Motor neuron (in vitro differentiated cells): Measurements from ENCODE around the gene MYOG. TPM values are rescaled to one million over a fixed set of nuclear protein-coding genes. Genes with fewer than 3 reads are reported as not detected.
A peak's percentile ranks its signal among the peaks of the same experiment; 100 is the strongest.

Experiments
- ATAC-seq, 8 experiments: fragments of 200-7000 bp; cut with Tn5 transposase; replicated peaks in 6 of 8; 2 replicates each; pipeline ENCODE4 v1.8.0; 2021; ENCODE audit warnings: mild to moderate bottlenecking in 8 of 8, moderate library complexity in 8 of 8
- H3K27ac ChIP-seq, 2 donors: fragments of 250-450 bp; sonication (Bioruptor Pico); 2 replicates each; pipeline ENCODE4 v1.9.0; 2021; ENCODE audit warnings: antibody characterized with exemption in 2 of 2, mild to moderate bottlenecking in 2 of 2, moderate library complexity in 1 of 2
- H3K4me1 ChIP-seq, 2 donors: fragments of 250-450 bp; sonication (Bioruptor Pico); replicated peaks in 1 of 2; 2 replicates each; pipeline ENCODE4 v1.6.1; 2021; ENCODE audit warnings: antibody characterized with exemption in 2 of 2, mild to moderate bottlenecking in 2 of 2, moderate library complexity in 1 of 2
- H3K4me3 ChIP-seq, 5 donors: fragments of 250-450 bp; sonication (Bioruptor Pico); 2 replicates each; pipeline ENCODE4 v1.9.0; 2021; ENCODE audit warnings: antibody characterized with exemption in 5 of 5, mild to moderate bottlenecking in 5 of 5, moderate library complexity in 4 of 5
- WGBS, 10 experiments: fragments of 450-650 bp; shearing (Covaris generic); methylation state at CpG; one replicate each; pipeline ENCODE4 v1.0.0; 2022; 5-methylcytosine and 5-hydroxymethylcytosine counted together
- in situ Hi-C, 9 experiments: fragments of 400-800 bp; cut with MboI; loops; one replicate each; pipeline ENCODE4 v1.15.0; 2021; ENCODE audit warnings: low sequenced_read_pairs in 9 of 9, low pct_unique_long_range_greater_than_20kb in 2 of 9; ENCODE audit not compliant: unreplicated experiment in 9 of 9
- total RNA-seq, 8 experiments: library from RNA; unstranded; fragments of 300-600 nt; gene quantifications; 2 replicates each; pipeline versions ENCODE4 v1.2.3 to v1.2.4, GENCODE V29; 2022

MYOG gene
- total RNA-seq, 8 experiments from 2014 or later = 0.14 to 0.71 (median 0.22) TPM; not detected in 2

DNA sequence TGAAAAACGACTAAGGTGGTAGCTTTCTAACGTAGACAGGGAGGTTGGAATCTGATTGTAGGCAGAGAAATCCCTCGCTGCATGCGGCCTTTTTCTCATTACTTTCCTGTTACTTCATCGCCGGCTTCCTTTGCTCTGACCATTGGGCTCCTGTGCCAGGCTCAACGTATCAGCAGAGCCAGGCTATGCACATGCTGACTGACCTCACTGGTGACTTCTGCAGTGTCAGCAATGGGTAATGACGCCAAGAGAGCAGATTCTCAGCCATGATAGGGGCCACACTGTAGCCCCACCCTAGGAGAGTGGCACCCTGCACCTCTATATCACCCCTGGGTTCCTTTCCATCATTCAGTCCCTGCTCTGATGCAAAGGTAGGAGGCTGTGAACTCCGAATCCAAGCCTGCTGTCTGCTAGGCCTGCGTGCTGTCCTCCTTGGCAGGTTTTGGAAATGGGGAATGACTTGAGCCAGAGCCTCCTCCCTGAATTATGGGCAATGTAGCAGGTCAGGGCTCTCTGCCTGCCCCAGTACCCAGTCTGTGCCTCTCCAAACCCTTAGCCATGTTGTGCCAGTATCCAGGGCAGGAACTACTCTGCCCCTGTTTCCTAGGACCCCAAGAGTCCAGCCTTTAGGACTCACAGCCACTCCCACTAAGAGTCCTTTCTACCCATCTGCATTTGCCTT is 48.2 kb downstream of the MYOG start:
- no peak overlapping the region for H3K4me3 ChIP-seq
- ATAC-seq = peak in 2 of 8 experiments; percentile 1 to 4
- WGBS, 10 experiments = 17 to 89% (median 69%) methylated on average over 1 to 9 of the region's 10 CpGs; no CpG with 5 or more reads in 1 of the 10 experiments
- peaks cover 7% of the 10 kb centered on the region in 2 donors for H3K4me1 ChIP-seq
- in situ Hi-C loops = loop anchor here in 8 of 9 experiments (10.0 to 25.0 kb wide), 2 partner anchors 175 to 177 kb away; no protein-coding TSS in a partner anchor
- H3K27ac ChIP-seq = no peak overlapping the region

DNA sequence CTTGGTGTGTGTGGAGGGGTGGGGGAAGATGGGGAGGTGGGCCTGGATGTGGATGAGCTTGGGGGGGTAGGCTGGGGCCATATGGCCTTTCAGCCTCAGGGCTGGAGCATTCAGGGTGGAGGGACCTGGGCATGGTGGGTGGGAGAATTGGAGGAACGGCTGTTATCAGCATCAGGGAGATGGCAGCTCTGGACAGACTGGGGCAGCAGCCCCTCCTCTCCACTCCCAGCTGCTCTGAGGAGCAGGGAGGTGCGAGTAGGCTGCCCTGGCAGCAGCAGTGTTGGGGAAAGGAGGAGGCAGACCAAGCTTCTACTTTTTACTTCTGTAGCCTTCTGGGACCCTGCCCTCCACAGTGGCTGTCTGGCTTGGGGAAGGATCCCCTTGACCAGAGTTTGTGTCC is 49.3 kb downstream of the MYOG start:
- H3K4me1 ChIP-seq = peaks cover 7% of the 10 kb centered on the region in 2 donors

DNA sequence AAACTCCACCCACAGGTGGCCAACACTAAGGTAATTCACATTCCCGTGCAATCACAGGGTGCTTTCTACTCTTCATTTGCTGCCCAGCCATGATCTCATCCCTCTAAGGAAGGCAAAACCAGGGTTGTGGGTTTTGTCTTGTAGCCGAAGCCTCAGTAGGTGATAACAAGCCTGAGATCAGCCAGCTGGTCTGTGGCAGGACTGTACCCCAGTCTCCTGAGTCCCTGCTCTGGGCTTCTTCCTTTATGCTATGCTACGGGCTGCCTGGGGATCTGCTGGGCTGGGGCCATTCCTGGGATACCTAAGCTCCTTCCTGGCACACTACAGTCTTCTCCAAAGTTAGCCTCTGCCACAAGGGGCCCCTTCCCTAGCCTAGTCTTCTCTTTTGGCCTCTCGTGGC is 49.7 kb downstream of the MYOG start:
- Histone ChIP-seq H3K27ac (no peak overlapping the region), H3K4me1 (peaks cover 7% of the 10 kb centered on the region in 2 donors), H3K4me3 (no peak overlapping the region)
- in situ Hi-C loops = loop anchor here in 8 of 9 experiments (10.0 to 25.0 kb wide), 2 partner anchors 176 to 179 kb away; no protein-coding TSS in a partner anchor
- 40 to 100% (median 70%) methylated on average over 1 to 4 of the region's 4 CpGs; no CpG with 5 or more reads in 5 of the 10 experiments for WGBS, 10 experiments
- ATAC-seq = no peak

More for the DNA sequence above, 49.3 kb downstream of the MYOG start:
- 40 to 80% methylated on average over 1 of the region's 2 CpGs; no CpG with 5 or more reads in 8 of the 10 experiments for WGBS, 10 experiments
- Histone ChIP-seq H3K27ac (no peak overlapping the region), H3K4me3 (no peak overlapping the region)
- ATAC-seq = no peak
- in situ Hi-C loops = loop anchor here in 8 of 9 experiments (10.0 to 25.0 kb wide), 2 partner anchors 176 to 178 kb away; no protein-coding TSS in a partner anchor

DNA sequence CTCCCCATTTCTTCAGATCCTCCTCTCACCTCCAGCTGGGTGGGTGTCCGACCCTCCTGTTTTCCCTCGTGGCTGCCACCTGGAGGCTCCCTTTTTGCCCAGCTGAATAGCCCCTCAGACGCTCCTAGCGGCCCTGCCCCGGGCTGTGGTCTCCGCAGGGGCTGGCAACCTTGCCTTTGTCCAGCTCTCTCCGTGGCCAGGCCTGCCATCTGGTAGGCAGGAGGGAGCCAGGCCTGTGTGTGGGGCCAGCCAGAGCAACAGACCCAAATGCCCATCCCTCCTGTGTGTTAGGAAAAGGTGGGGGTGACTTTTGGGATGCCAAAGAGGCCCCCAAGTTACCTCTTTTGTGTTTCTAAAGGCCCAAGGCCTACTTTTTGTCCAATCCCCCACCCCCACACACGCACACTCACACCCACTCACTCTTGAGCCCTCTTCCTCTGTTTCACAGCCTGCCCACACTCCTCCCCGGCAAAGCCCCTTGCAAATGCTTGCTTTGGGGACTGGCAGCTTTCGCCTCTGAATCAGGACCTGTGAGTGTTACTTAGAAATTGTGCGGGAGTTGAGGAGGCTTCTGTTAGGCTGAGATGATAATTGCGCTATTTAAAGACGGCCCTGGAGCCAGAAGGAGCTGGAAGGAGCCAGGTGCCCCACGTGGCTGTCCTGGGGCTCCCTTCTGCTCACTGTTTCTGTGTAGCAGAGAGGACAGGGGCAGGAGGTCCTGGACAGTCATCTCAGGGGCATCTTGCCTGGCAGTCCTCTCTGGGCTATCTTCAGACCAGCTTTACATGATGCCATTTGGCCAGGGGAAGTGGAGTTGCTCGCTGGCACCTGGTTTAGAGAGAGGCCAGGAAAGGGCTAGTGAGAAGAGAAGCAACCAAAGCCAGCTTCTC is 50.5 kb downstream of the MYOG start:
- H3K27ac ChIP-seq = no peak overlapping the region
- in situ Hi-C loops = loop anchor here in 8 of 9 experiments (10.0 to 25.0 kb wide), 2 partner anchors 177 to 179 kb away; no protein-coding TSS in a partner anchor
- ATAC-seq = peak in 2 of 8 experiments; percentile 32

DNA sequence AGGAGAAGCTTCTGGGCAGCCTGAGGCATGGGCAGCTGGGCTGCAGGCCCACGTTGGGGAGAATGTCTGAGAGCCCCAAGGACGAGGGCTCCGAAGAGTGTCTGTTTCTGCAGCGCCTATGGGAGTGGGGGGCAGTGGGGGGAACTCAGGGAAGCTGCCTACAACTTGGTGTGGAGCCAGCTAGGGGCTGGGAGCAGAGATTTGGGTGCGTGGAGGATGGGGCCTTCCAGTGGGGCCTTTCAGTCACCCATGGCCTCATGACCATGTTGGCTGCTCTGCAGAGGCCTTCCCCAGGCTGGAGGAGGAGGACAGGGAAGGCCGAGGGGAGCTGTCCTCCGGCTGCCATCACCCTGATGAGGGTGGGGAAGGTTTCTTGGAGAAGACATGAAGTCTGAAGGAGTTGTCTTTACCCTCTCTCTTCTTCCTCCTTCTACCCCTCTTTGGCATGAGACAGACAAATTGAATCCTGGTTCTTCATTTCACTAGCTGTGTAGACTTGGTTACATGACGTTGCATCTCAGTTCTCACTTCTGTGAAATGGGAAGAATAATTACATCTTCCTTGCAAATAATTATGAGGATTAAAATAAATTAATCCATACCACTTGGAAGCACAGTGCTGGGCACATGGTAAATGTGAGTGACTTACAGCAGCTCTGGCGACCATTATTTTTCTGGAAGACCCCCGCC is 51.2 kb downstream of the MYOG start:
- H3K4me1 ChIP-seq = peaks cover 7 to 9% of the 10 kb centered on the region in 2 donors
- H3K4me3 ChIP-seq = no peak overlapping the region
- in situ Hi-C loops = loop anchor here in 8 of 9 experiments (10.0 to 25.0 kb wide), 2 partner anchors 178 to 180 kb away; no protein-coding TSS in a partner anchor
- WGBS, 10 experiments = 20 to 100% (median 73%) methylated on average over 1 to 9 of the region's 10 CpGs; no CpG with 5 or more reads in 2 of the 10 experiments
- ATAC-seq = no peak
- H3K27ac ChIP-seq = no peak overlapping the region

More for the DNA sequence above, 50.5 kb downstream of the MYOG start:
- 57 to 94% (median 77%) methylated on average over 1 to 12 of the region's 15 CpGs; no CpG with 5 or more reads in 3 of the 10 experiments for WGBS, 10 experiments
- H3K4me3 ChIP-seq = no peak overlapping the region
- peaks cover 7% of the 10 kb centered on the region in 2 donors for H3K4me1 ChIP-seq

DNA sequence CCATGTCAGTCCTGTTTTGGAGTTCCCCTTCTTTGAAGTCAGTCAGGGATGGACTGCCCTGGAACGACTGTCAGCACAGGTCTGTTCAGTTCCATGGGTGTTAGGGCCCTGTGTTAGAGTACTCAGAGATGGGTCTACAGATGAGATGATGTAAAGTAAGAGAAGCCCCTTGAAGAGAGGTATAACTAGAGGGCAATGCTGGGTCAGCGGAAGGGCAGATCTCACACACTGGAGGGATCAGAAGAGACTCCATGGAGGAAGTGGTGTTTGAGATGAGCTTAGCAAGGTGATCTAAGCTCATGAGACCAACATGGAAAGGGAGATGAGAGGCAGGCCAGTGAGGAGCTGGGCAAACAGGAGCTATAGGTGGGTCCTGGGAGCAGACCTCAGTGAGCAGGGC is 51.9 kb downstream of the MYOG start:
- in situ Hi-C loops = loop anchor here in 8 of 9 experiments (10.0 to 25.0 kb wide), 2 partner anchors 178 to 181 kb away; no protein-coding TSS in a partner anchor
- peaks cover 13 to 16% of the 10 kb centered on the region in 2 donors for H3K4me1 ChIP-seq
- H3K4me3 ChIP-seq = no peak overlapping the region
- WGBS, 10 experiments = 20 to 100% (median 83%) methylated on average over 1 to 2 of the region's 2 CpGs; no CpG with 5 or more reads in 5 of the 10 experiments
- no peak overlapping the region for H3K27ac ChIP-seq
- ATAC-seq = no peak

DNA sequence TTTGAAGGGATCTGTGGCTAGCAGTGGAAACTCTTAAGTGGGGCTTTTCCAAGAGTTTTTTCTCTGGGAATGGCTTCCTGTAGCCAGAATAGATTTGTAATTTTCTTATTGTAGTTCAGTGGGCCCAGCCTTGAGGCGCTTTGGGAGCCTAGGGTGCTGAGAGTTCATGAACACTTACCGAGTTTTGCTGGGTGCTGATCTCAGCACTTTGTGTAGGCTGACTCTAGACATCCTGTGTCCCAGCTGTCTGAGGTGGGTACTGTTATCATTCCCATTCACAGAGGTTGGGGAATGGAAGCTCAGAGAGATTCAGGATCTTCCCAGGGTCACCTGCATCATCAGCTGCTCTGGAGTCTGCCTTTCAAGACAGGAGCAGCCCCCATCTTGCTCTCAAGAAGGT is 52.5 kb downstream of the MYOG start:
- in situ Hi-C loops = loop anchor here in 8 of 9 experiments (10.0 to 25.0 kb wide), 2 partner anchors 179 to 182 kb away; no protein-coding TSS in a partner anchor
- peaks cover 19 to 22% of the 10 kb centered on the region in 2 donors for H3K4me1 ChIP-seq
- no peak overlapping the region for H3K4me3 ChIP-seq
- WGBS, 10 experiments = 73 to 100% (median 85%) methylated on average over 1 to 2 of the region's 2 CpGs; no CpG with 5 or more reads in 5 of the 10 experiments
- no peak for ATAC-seq
- H3K27ac ChIP-seq = no peak overlapping the region

Other genes with a start within 250 kb of the MYOG start
- 10 to 100 TPM in 6 of 8 experiments, 1 to 10 TPM in 2; 8.1 to 16.3 (median 10.8) TPM for gene RABIF, start 196.9 kb downstream of the MYOG start, total RNA-seq
- gene KLHL12, start 158.8 kb downstream of the MYOG start, total RNA-seq = 10 to 100 TPM; 16.4 to 42.5 (median 31.9) TPM
- gene ADIPOR1, start 127.7 kb downstream of the MYOG start, total RNA-seq = 10 to 100 TPM; 59.0 to 91.2 (median 67.8) TPM
- gene CYB5R1, start 118.8 kb downstream of the MYOG start, total RNA-seq = 10 to 100 TPM; 33.6 to 90.0 (median 39.5) TPM
- gene TMEM183A, start 78.6 kb downstream of the MYOG start, total RNA-seq = 100 to 1,000 TPM in 1 of 8 experiments, 10 to 100 TPM in 7; 33.6 to 124 (median 62.1) TPM
- 10 to 100 TPM in 4 of 8 experiments, 1 to 10 TPM in 4; 1.5 to 34.3 (median 10.7) TPM for gene PPFIA4, start 59.5 kb downstream of the MYOG start, total RNA-seq
- 10 to 100 TPM in 2 of 8 experiments, 1 to 10 TPM in 6; 3.2 to 15.5 (median 3.9) TPM for gene ADORA1, start 41.7 kb upstream of the MYOG start, total RNA-seq
- under 1 TPM in 5 of 8 experiments, not detected in 3; 0.09 to 0.24 (median 0.15) TPM for gene MYBPH, start 89.8 kb upstream of the MYOG start, total RNA-seq
- gene CHI3L1, start 100.7 kb upstream of the MYOG start, total RNA-seq = 10 to 100 TPM in 1 of 8 experiments, 1 to 10 TPM in 2, under 1 TPM in 2, not detected in 3; 0.32 to 16.6 (median 1.4) TPM
- gene CHIT1, start 143.7 kb upstream of the MYOG start, total RNA-seq = 1 to 10 TPM in 1 of 8 experiments, under 1 TPM in 7; 0.07 to 2.4 (median 0.24) TPM
- gene BTG2, start 219.5 kb upstream of the MYOG start, total RNA-seq = 10 to 100 TPM; 23.7 to 60.1 (median 29.4) TPM